ENCODE measurements around the gene FUT7.
"Not testable (repeated sequence)": the region's sequence is repeated elsewhere in the genome, so short reads cannot be mapped to it uniquely, and the experiment has no call there.

The FUT7 gene

DNA sequence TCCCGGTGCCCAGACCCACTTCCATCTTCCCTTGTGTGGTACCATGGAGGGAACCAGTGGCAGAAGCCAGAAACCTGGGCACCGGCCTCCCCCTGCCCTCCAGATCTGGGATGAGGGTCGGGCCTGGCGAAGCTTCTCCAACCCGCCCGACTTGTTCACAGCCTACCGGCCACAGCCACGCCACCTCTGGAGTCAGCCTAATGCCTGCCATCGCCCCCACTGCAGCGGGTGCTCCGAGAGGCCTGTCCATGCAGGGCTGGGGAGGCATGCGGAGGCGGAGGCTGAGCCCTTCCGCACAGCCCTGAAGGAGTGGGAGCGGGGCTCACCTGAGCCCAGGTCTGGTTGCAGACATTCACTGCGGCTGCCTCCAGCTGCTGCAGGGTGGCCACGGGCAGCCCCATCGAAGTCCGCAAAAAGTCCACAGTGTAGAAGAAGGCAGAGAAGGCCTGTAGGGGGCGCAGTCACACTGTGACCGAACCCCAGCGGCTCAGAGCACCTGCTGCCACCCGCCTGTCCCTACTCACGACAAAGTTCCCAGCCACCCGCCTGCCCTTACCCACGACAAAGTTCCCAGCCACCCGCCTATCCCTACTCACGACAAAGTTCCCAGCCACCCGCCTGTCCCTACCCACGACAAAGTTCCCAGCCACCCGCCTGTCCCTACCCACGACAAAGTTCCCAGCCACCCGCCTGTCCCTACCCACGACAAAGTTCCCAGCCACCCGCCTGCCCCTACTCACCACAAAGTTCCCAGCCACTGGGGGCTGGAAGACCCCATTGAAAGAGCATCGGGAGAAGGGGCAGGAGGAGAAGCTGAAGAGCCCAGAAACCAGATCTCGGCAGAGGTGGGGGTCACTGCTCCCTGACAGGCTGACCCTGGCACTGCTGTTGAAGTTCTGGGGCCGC lies 17.9 kb upstream of the FUT7 start:
- DNase-seq (ENCODE audit: low read depth): peak; percentile 51

- DNase-seq (ENCODE audit: low read depth): no peak
Measured at GRCh38 chr9:137048655-137049543, 17.0 kb upstream of the FUT7 start.

DNA sequence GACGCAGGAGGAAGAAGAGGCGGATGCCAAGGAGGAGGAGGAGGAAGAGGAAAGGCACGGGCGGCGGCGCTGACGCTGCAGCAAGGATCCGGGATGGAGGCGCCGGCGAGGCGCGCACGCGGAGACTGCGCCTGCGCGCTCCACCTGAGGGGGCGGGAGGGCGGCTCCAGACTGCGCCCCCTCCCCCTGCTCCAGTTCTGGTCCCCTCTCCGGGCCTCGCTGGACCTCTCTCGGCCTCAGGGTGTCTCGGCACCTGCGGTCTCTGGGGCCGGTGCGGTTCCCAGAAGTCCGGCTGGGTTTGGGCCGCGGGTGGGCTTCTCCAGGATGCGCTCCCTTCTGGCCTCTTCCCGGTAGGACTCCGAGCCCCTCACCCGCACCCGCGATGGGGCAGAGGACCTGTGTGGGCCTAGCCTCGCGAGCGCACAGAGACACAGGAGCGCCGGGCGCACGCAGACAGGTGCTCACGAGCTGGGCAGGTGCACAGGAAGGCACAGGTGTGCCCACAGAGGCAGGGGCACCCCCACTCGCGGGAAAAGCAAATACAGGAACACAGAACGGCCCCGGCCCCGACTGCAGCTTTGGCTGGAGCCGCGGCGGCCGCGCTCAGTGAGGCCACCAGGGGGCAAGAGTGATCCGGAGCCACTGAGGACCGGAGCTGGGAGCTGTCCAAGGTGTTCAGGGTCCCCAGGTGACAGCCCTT lies 14.3 kb upstream of the FUT7 start, which contains the start of gene NPDC1:
TSS of gene NPDC1 (minus strand) at position 90 of the 700 bp plus-strand sequence. CDS start 188 bp downstream, outside the sequence.
- peak; percentile 77 for DNase-seq (ENCODE audit: low read depth)

DNA sequence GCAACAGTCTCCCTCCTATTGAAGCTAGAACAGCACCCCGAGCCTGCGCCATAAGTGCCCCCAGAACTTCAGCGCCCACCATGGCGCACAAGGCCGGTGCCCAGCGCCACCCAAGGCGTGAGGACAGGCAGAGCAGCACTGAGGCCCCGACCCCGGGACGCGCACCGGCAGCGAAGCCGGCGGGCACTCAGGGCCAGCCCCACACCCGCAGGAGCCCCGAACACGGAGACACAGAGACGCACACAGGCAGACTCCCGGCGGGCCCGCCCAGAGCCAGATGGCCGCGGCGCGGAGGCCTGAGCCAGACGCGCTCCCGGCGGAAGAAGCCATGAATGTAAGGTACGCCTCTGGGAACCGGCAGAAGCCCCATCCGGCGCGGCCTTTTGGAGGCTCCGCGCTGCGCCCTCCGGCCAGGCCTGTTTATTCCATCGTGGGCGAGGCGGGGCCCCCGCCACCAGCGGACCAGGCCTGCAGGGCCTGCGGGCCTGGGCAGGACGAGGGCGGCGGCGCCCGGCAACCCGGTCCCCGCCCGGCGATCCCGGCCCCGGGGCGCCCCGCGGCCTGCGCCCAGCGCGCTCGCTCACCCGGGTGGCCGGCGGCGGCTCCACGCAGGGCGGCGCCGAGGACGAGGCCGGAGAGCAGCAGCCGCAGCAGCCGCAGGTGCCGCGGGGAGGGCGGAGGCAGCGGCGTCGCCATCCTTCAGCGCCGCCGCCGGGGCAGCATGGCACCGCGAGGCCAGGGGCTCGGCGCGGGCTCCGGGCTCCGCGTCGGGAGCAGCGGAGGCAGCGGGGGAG lies 13.6 kb upstream of the FUT7 start:
- peak; percentile 55 for DNase-seq (ENCODE audit: low read depth)

DNA sequence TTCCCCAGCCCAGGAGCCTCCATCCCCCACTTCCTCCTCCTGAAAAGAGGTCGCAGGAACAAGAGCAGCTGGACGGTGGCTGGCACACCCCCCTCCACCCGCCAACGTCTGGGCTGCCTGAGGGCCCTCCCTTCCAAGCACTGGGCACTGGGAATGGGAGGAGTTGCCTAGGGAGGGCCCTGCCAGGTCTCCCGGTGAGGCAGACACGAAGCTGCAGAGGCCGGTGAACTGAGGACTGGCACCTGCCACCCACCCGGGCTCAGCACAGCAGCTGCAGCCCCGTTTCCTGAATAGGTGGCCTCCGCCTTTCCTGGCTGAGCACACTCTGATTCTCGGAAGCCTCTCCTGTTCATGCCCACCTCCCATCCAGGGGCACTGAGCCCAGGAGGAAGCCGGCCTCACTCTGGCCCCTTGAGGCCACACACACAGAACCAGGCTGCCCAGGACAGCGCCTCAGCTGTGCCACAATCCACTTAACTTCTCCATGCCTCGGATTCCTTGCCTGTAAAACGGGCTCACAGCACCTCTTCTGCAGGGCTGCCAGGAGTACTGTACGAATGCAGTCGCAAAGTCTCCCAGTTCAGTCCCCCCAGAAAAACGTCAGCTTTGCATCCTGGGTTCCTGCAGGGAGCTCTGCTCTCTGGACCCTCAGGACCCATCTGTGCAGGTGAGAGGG lies 12.8 kb upstream of the FUT7 start:
- DNase-seq (ENCODE audit: low read depth): no peak

- no peak for DNase-seq (ENCODE audit: low read depth)
Measured at GRCh38 chr9:137044037-137044436, 12.1 kb upstream of the FUT7 start.

DNA sequence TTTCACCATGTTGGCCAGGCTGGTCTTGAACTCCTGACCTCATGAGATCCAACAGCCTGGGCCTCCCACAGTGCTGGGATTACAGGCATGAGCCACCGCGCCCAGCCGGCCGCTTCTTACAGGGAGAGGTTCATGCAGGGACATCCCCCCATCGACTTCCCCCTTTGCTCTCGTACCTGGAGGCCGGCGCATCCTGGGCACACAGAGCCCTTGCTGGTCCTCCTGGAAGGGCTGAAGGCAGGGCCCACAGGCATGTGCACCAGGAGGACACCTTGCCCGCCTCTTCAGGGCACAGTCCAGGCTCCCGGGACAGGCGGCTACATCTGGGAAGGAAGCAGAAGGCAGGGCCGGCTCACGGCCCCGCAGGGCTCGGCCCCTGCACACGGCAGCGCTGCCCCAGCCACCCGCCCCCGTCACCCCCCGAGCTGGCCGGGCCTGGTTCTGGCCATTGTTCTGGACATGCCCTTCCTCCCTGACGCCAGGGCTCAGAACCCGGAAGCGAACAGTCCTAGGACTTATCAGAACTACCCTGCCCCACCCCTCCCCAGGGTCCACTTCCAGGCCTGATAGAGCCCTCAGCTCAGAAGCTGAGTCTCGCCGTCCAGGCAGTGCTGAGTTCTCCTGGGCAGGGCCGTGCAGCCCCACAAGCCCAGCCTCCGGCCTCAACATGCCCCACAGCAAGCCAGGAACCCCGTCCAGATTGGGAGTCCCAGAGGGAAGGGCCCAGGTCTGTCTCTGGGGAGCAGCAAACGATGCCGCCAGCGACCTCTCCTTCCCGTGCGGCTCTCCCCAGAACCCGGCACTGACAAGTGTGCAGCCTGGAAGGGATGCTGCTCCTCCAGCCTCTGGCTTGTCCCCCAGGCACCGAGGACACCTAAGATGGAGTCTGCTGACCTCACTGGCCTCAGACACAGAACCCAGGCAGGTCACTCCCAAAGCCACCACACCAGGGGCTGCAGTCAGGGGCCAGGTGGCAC lies 11.2 kb upstream of the FUT7 start:
- DNase-seq (ENCODE audit: low read depth): no peak

- DNase-seq (ENCODE audit: low read depth): no peak
Measured at GRCh38 chr9:137041124-137041523, 9.2 kb upstream of the FUT7 start.

DNA sequence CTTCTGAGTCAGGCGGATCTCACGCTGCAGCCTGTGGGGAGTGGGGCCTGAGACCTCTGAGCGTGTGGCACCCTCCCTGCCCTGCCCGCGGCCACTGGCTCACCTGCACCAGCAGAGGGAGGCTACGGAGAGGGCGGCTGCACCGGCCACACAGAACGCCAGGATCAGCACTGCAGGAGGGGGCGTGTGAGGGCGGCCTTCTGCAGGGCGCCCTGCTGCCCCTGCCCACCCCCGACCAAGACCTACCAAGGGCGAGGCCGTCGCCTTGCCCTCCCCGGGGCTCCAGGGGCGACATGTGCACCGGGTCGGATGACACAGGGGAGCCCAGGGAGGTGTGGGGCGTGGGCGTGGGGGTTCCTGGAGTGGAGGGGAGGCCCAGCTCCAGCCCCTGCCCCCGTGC lies 8.7 kb upstream of the FUT7 start:
- no peak for DNase-seq (ENCODE audit: low read depth)

- no peak for DNase-seq (ENCODE audit: low read depth)
Measured at GRCh38 chr9:137039611-137040366, 7.9 kb upstream of the FUT7 start.

- DNase-seq (ENCODE audit: low read depth): no peak
Measured at GRCh38 chr9:137038916-137039315, 7.0 kb upstream of the FUT7 start.

DNA sequence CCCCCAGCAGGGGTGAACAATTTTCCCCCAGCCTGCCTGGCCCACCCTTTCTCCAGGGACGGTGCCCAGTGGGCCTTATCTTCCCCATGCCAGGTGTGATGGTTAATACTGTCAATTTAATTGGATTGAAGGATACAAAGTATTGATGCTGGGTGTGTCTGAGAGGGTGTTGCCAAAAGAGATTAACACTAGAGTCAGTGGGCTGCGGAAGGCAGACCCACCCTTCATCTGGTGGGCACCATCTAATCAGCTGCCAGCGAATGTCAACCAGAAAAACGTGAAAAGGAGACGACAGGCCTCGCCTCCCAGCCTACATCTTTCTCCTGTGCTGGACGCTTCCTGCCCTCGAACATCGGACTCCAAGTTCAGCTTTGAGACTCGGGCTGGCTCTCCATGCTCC lies 5.6 kb upstream of the FUT7 start:
- DNase-seq (ENCODE audit: low read depth): no peak

DNA sequence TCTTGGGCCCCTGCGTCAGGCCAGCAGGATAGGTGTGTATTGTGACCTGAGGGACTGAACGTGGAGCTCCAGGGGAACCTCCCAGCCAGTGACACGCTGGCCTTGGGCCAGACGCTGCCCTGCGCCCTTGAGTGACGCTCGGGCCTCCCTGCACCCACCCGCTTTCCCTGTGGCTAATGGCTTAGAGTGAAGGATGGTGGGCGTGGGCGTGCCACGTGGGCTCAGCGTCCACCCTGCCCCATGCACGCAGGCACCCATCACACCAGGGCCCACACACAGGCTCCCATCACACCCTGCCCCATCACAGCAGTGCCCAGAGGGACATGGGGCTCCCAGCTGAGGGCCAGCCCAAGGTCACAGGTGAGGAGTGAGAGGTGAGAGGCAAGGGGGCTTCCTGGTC lies 5.1 kb upstream of the FUT7 start:
- no peak for DNase-seq (ENCODE audit: low read depth)

GRCh38 chr9:137035937-137036336 lies 4.0 kb upstream of the FUT7 start:
- DNase-seq (ENCODE audit: low read depth): no peak

GRCh38 chr9:137035507-137035834 lies 3.6 kb upstream of the FUT7 start:
- DNase-seq (ENCODE audit: low read depth): no peak

DNA sequence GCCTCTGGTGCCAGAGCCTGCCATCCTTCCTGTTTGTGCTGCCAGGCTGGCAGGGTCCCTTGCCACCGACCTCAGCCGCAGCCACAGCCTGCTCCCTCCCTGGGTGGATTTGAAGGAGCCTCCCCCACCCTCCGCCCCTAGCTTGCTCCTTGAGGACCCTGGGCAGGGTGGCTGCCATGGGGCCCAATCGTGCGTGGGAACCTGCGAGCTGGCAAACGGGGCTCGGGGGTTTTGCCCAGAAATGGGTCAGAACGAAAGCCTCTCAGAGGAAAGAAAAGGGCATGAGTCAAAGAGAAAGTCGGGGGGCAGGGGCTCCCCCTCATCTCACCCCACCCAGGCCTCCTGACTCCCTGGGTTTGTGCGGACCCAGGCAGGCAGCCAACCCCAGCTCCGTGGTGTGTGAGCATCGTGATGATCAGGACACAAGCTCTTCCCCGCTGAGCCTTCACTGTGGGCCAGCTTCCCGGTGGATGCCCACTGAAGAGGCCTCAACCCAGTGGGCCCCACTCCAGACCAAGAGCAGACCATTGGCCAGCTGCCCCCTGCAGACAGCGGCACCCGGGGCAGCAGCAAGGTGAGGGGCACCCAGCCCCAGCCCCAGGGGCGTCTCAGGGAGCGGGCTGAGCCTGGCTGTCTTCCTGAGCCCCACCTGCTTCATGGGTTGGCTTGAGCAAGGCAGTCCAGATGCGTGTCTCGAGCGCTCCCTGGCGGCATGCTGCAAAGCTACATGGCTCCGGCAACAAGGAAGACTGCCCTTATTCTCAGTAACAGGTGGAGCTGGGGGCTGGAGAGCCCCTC lies 3.0 kb upstream of the FUT7 start:
- peak; percentile 80 for DNase-seq (ENCODE audit: low read depth)

GRCh38 chr9:137034039-137034708 lies 2.3 kb upstream of the FUT7 start:
- no peak for DNase-seq (ENCODE audit: low read depth)

DNA sequence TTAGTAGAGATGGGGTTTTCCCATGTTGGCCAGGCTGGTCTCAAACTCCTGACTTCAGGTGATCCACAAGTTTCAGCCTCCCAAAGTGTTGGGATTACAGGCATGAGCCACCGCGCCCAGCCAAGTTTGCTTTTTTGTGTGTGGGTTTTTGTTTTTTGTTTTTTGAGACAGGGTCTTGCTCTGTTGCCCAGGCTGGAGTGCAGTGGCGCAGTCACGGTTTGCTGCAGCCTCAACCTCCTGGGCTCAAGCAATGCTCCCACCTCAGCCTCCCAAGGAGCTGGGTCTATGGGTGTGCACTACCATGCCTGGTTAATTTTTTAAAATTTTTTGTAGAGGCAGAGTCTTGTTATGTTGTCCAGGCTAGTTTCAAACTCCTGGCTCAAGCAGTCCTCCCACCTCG lies 1.6 kb upstream of the FUT7 start:
- not testable (repeated sequence) for DNase-seq (ENCODE audit: low read depth)

All from EH (cell line).